HS-27A (cell line): ENCODE results near the gene PERM1.
"Not testable (repeated sequence)": the region's sequence is repeated elsewhere in the genome, so short reads cannot be mapped to it uniquely, and the experiment has no call there.

ENCODE experiments used
- DNase-seq: peaks from one replicate; pipeline ENCODE4 v3.0.0-alpha.2; 2012; ENCODE audit warnings: low read depth, missing footprints

PERM1 gene

GRCh38 chr1:1017397-1018320 lies 35.8 kb upstream of the PERM1 start:
- DNase-seq: not testable (repeated sequence)

GRCh38 chr1:1014799-1015681 lies 33.1 kb upstream of the PERM1 start:
- DNase-seq: no peak

GRCh38 chr1:1013922-1014648 lies 32.2 kb upstream of the PERM1 start:
- DNase-seq: no peak

- no peak for DNase-seq
Measured at GRCh38 chr1:1013105-1013921, 31.4 kb upstream of the PERM1 start, which contains the start of gene ISG15. TSS of gene ISG15 (plus strand) at chr1:1013497. CDS start at chr1:1013574, 77 bp downstream.

- DNase-seq: not testable (repeated sequence)
Measured at GRCh38 chr1:1012736-1013104, 30.8 kb upstream of the PERM1 start.

GRCh38 chr1:1011396-1011949 lies 29.6 kb upstream of the PERM1 start:
- DNase-seq: no peak

GRCh38 chr1:1010131-1010530 lies 28.2 kb upstream of the PERM1 start:
- not testable (repeated sequence) for DNase-seq

- no peak for DNase-seq
Measured at GRCh38 chr1:1006305-1007159, 24.6 kb upstream of the PERM1 start.

GRCh38 chr1:1005774-1006304 lies 23.9 kb upstream of the PERM1 start:
- no peak for DNase-seq

- no peak for DNase-seq
Measured at GRCh38 chr1:1004780-1005697, 23.1 kb upstream of the PERM1 start.

GRCh38 chr1:1004420-1004779 lies 22.5 kb upstream of the PERM1 start:
- no peak for DNase-seq

- DNase-seq: no peak
Measured at GRCh38 chr1:1003618-1004419, 21.9 kb upstream of the PERM1 start.

- DNase-seq: no peak
Measured at GRCh38 chr1:1001057-1001783, 19.3 kb upstream of the PERM1 start.

GRCh38 chr1:1000357-1001056 lies 18.6 kb upstream of the PERM1 start:
- DNase-seq: peak; percentile 79

GRCh38 chr1:999725-1000356 lies 17.9 kb upstream of the PERM1 start, which contains the start of gene HES4:
TSS of gene HES4 (minus strand) at chr1:1000097. CDS start at chr1:999973, 124 bp downstream.
- peak; percentile 82 for DNase-seq
